Fibroblast of pulmonary artery (primary cell): ENCODE measurements around the gene SLC2A2.

Experiments used
- DNase-seq: peaks from one replicate; pipeline ENCODE4 v3.0.0-alpha.2; 2010; ENCODE audit warnings: low read depth
- H3K4me3 ChIP-seq: replicated peaks from 2 replicates; pipeline ENCODE4 v1.5.1; 2011; ENCODE audit warnings: low read depth, mild to moderate bottlenecking, control low read depth, low read length, moderate library complexity
- TF ChIP-seq, protein P1 (sequence below): IDR thresholded peaks from 2 replicates; pipeline ENCODE4 v1.5.1; 2011; ENCODE audit warnings: mild to moderate bottlenecking, control low read depth, low read length, inconsistent platforms; ENCODE audit errors: missing control alignments

The SLC2A2 gene

DNA sequence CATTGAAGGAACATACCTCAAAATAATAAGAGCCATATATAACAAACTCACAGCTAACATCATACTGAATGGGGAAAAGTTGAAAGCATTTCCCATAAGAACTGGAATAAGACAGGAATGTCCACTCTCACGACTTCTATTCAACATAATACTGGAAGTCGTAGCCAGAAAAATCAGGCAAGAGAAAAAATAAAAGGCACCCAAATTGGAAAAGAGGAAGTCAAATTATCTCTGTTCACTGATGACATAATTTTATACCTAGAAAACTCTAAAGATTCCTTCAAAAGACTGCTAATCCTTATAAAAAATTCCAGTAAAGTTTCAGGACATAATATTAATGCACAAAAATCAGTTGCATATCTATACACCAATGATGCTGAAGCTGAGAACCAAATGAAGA, 34.9 kb downstream of the SLC2A2 start:
- TF ChIP-seq, protein P1, sequence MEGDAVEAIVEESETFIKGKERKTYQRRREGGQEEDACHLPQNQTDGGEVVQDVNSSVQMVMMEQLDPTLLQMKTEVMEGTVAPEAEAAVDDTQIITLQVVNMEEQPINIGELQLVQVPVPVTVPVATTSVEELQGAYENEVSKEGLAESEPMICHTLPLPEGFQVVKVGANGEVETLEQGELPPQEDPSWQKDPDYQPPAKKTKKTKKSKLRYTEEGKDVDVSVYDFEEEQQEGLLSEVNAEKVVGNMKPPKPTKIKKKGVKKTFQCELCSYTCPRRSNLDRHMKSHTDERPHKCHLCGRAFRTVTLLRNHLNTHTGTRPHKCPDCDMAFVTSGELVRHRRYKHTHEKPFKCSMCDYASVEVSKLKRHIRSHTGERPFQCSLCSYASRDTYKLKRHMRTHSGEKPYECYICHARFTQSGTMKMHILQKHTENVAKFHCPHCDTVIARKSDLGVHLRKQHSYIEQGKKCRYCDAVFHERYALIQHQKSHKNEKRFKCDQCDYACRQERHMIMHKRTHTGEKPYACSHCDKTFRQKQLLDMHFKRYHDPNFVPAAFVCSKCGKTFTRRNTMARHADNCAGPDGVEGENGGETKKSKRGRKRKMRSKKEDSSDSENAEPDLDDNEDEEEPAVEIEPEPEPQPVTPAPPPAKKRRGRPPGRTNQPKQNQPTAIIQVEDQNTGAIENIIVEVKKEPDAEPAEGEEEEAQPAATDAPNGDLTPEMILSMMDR = no peak
- H3K4me3 ChIP-seq = no peak overlapping the region
- no peak for DNase-seq

DNA sequence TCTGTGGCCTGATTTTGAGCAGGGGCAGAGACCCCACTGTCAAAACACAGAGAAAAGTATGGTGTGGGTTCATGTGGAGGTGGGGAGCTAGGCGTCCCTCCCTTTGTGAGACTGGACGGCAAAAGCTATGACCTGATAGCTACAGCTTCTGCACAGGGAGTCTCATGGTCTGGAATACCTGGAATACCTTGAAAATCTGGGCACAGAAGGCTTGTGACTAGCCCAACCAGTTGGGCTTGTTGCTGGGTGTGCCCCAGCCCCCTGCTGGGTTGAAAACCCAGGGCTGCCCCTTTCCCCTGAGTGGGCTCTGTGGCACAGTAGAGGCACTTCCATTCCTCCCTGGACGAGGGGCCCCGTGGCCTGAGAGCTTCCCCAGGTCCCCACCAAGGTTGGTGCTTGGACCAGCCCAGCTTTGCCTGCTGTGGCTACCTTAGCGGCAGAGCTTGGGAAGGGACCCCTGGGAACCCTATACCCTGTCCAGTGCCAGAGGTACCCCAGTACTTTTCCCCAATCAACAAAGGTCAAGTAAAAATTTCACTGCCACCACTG, 37.3 kb downstream of the SLC2A2 start:
- TF ChIP-seq, protein P1 = no peak
- no peak overlapping the region for H3K4me3 ChIP-seq
- DNase-seq = no peak

DNA sequence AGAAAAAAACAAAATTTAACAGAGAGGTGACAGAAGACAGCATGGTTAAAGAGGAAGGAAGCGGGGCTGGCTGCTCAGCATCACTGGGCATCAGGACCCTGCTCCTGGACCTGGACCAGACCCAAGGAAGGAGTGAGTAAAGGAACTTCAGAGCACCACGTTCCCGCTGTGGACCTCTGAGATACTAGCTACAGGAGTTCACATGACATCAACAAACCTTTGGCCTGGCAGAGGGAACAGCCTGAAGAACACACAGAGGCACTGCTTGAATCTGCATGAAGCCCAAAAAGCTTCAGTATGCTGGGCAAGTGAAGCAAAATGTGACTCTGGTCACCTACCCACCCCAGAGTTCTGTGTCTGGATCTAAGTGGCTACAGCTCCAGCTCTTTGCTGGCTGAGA, 38.1 kb downstream of the SLC2A2 start:
- TF ChIP-seq, protein P1 = no peak
- DNase-seq = no peak
- H3K4me3 ChIP-seq = no peak overlapping the region

DNA sequence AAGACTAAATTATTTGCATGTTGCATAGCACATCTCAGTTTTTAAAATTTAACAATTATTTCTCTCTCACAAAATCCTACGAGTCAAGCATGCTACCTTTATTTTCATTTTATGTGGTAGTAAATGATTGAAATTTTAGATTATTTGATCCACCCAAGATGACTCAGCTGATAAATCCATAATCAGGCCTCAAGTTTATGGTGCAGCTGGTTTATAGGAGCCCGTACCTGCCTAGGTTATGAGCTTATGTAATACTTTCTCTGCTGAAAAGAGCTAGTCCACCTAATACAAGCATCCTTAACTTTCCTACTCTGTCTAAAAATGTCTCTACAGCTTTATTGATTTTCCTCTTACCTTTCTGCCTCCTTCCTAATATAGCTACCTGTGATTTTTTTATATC, 41.2 kb downstream of the SLC2A2 start:
- H3K4me3 ChIP-seq = no peak overlapping the region
- no peak for DNase-seq
- TF ChIP-seq, protein P1 = no peak

DNA sequence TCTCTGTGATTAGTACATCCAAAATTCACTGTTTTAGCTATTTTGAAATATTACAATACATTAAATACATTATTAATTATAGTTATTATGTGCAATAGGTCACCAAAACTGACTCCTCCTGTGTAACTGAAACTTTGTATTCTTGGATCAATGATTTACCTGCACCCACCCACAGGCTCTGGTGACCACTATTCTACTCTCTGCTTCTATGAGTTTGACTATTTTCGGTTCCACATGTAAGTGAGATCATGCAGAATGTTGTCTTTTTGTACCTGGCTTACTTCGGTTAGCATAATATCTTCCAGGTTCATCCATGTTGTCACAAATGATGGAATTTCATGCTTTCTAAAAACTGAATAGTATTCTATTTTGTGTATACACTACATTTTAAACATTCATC, 43.8 kb downstream of the SLC2A2 start:
- no peak for DNase-seq
- TF ChIP-seq, protein P1 = no peak
- H3K4me3 ChIP-seq = no peak overlapping the region

DNA sequence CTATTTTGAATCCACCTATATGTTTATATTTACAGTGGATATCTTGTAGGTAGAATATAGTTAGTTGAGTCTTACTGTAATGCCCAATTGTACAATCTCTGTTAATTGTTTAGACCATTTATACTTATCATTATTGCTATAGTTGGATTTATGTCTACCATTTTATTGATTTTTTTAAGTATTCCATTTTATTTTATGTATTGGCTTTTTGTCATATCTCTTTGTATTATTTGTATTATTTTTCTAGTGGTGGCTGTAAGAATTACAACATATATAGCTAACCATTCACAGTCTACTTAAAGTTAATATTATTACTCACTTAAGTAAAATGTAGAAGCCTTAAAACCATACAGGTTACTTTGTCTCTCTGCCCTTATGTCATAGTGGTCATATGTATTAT, 46.1 kb downstream of the SLC2A2 start:
- H3K4me3 ChIP-seq = no peak overlapping the region
- DNase-seq = no peak
- TF ChIP-seq, protein P1 = no peak
